GM12801 (cell line): ENCODE measurements around the gene ATRNL1.

Source experiments
- TF ChIP-seq, protein P1 (sequence below): IDR thresholded peaks from one replicate; pipeline ENCODE4 v1.5.1; 2011; ENCODE audit warnings: control low read depth; ENCODE audit not compliant: insufficient read length; ENCODE audit errors: extremely low read depth

ATRNL1 gene

DNA sequence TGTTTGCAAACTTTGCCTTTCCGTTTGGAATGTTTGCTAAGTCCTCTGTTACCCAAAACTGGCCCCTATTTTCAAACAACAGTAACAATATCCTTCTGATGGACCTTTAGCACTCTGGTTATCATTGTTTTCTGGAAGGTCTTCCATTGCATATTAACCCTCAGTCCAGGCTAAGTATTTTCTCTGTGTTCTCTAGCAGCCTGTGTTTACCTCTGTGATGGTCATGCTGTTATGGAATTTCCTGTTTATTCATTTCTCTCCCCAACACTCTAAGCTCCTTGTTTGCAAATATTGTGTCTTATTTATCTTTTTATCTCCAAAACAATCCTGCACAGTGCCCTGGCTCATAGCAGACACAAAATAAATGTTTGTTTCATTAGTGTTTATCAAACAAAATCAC is 560.3 kb downstream of the ATRNL1 start:
- TF ChIP-seq, protein P1, sequence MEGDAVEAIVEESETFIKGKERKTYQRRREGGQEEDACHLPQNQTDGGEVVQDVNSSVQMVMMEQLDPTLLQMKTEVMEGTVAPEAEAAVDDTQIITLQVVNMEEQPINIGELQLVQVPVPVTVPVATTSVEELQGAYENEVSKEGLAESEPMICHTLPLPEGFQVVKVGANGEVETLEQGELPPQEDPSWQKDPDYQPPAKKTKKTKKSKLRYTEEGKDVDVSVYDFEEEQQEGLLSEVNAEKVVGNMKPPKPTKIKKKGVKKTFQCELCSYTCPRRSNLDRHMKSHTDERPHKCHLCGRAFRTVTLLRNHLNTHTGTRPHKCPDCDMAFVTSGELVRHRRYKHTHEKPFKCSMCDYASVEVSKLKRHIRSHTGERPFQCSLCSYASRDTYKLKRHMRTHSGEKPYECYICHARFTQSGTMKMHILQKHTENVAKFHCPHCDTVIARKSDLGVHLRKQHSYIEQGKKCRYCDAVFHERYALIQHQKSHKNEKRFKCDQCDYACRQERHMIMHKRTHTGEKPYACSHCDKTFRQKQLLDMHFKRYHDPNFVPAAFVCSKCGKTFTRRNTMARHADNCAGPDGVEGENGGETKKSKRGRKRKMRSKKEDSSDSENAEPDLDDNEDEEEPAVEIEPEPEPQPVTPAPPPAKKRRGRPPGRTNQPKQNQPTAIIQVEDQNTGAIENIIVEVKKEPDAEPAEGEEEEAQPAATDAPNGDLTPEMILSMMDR, result no peak

DNA sequence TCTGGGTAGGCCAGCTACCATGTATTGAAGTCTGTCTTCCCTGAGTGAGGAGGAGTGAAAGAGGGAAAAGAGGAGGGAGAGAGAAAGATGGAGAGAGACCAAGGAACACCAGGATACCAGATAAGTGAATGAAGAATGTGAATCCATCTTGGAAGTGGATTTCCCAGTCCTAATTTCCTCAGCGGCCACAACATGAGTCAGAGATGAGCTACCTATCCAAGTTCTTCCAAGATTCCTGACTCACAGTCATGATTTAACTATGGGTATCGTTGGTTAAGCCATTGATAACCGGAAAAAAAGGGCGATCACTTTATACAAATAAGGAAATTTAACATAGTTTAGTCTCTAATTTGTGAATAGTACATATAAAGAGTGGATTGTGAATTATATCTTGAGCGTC is 561.8 kb downstream of the ATRNL1 start:
- TF ChIP-seq, protein P1, result no peak

DNA sequence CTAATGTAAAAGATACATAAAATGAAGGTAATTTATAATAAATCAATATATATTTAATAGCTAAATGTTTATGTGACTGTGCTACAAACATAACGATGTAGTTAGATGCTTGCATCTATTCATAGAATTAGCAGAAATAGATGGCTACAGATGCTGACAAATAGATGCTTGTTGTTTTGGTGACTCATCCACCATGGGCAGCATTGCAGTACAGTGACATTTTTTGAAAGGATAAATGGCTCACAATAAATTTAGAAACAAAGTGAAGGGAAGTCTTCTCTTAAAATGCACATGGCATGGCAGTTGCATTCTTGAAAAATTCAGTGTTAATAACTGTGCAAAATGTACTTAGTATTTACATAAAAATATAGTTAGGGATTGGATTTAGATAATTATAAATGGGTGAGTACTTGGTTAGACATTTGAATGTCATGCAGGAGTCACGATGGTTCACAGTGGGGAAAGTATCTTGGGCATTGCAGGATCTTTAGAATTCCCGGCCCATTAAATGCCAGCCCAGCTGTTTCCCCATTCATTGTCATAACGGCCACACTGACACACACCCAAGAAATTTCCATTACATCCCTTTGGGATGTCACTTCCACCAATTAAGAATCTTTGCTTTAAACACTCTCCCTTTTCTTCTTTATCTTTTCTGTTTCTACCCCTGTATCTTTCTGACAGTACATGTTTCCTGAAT is 564.1 kb downstream of the ATRNL1 start:
- TF ChIP-seq, protein P1, result no peak

DNA sequence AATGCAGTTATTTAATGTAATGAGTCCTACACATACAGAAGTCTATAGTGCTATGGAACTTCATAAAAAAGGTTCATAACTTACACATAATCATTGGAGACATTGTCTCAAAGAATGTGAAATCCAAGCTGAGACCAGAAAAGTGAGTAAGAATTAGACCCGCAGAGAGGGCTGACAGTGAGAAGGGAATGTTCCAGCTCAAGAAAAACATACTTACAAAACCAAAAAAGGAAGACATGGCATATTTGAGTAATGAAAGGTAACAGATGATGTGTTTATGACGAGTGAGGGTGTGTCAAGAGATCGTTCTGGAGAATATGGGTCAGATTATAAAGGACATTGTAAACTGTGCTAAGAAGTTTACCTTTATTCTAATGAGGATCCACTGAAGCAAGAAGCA is 566.5 kb downstream of the ATRNL1 start:
- TF ChIP-seq, protein P1, result no peak

DNA sequence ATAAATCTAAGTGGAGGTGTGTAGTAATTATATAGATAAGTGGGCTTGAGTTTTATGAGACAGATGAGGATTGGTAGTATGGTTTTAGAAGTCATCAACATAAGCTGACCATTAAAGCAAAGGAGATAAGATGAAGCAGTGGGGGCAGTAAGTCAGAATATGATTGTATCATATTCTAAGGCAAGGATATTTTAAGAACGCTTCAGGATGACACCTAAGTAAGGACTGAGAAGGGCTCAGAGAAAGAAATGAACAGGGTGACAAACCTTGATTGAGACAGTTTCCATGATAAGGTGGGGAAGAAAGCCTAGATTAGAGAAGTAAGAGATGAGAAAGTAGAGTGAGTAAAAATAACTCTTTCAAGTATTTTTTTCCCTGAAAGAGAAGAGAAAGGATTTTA is 567.2 kb downstream of the ATRNL1 start:
- TF ChIP-seq, protein P1, result no peak

DNA sequence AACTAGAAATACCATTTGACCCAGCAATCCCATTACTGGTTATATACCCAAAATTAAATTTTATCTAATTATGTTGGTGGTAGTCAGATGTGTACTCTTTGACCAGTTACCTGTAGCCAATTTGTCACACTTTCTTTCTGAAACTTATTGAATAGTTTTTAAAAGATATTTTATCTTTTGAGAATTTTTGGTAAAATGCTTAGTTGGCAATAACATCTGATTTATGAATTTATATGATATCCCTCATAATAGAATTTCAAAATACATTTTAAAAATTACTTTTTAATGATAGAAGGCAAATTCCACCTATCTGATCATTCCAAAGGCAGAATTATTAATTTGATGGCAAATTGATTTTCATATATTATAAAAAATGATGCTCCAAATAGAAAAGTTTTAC is 569.3 kb downstream of the ATRNL1 start:
- TF ChIP-seq, protein P1, result no peak

DNA sequence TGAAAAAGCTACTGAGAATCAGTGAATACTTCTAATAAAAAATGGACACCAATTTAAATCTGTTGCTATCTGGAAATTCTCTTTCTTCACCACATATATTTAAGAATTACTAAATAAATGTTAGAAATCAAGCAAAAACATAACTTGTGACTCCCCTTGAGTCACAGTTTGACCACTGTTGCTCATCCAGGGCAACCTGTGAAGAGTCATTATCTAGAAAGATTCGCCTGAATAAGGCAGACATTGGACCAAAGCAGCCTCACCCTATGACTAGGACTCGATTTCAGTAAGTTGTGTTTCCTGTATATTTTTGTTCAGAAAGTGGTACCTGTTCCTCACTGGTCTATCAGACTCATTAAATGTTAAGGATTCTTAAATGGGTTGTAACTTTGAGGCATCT is 572.4 kb downstream of the ATRNL1 start:
- TF ChIP-seq, protein P1, result no peak
